Measurements from ENCODE around the gene NPC1L1.

Gene NPC1L1

DNA sequence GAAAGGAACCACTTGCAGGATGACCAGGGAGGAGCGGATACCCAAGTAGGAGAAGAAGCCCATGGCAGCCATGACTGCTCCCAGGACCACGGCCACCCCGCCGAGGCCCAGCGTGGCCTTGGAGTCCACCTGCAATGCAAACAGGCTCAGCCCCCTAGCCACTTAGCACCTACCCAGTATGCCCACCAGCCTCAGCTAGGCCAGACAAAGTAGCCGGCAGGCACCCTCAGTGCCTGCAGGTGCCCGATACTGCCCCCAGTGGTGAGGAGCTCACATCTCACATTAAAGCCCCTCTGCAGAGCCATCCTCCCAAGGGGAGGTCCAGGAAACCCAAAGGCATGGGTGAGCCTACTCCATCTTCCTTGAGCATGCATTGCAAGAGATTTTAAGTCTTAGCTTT, 6.6 kb downstream of the NPC1L1 start:
- Histone ChIP-seq H4K20me1 (ENCODE audit: low read depth, low read length) (no peaks in the 10 kb centered on the region), H3K36me3 (ENCODE audit: low read length) (no peaks in the 10 kb centered on the region), H3K9me2 (replicated peaks; ENCODE audit: insufficient read depth, low read length) (no peaks in the 10 kb centered on the region), H3K4me3 (ENCODE audit: insufficient read depth, low read length, poor library complexity, severe bottlenecking) (no peak overlapping the region), H2AFZ (ENCODE audit: low read depth, low read length, severe bottlenecking) (no peak overlapping the region), H3F3A (ENCODE audit: insufficient read depth) (no peaks in the 10 kb centered on the region), H3K4me2 (ENCODE audit: low read depth, low read length, poor library complexity, severe bottlenecking) (no peak overlapping the region), H3K27ac (ENCODE audit: low read depth, low read length) (no peak overlapping the region), H3K27me3 (ENCODE audit: low read length) (no peaks in the 10 kb centered on the region), H3K9me3 (ENCODE audit: insufficient read depth, low read length) (no peaks in the 10 kb centered on the region), H3K9ac (ENCODE audit: low read length) (no peak overlapping the region), H3K79me2 (ENCODE audit: insufficient read depth, low read length) (no peaks in the 10 kb centered on the region)
- TF ChIP-seq EZH2phosphoT487 (conservative IDR thresholded peaks at IDR 0.05; ENCODE audit: low read length), result no peak
- TF ChIP-seq, protein P1, sequence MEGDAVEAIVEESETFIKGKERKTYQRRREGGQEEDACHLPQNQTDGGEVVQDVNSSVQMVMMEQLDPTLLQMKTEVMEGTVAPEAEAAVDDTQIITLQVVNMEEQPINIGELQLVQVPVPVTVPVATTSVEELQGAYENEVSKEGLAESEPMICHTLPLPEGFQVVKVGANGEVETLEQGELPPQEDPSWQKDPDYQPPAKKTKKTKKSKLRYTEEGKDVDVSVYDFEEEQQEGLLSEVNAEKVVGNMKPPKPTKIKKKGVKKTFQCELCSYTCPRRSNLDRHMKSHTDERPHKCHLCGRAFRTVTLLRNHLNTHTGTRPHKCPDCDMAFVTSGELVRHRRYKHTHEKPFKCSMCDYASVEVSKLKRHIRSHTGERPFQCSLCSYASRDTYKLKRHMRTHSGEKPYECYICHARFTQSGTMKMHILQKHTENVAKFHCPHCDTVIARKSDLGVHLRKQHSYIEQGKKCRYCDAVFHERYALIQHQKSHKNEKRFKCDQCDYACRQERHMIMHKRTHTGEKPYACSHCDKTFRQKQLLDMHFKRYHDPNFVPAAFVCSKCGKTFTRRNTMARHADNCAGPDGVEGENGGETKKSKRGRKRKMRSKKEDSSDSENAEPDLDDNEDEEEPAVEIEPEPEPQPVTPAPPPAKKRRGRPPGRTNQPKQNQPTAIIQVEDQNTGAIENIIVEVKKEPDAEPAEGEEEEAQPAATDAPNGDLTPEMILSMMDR (IDR thresholded peaks at IDR 0.05; ENCODE audit: insufficient read depth, low read length, poor library complexity, severe bottlenecking), result peak; percentile 99

DNA sequence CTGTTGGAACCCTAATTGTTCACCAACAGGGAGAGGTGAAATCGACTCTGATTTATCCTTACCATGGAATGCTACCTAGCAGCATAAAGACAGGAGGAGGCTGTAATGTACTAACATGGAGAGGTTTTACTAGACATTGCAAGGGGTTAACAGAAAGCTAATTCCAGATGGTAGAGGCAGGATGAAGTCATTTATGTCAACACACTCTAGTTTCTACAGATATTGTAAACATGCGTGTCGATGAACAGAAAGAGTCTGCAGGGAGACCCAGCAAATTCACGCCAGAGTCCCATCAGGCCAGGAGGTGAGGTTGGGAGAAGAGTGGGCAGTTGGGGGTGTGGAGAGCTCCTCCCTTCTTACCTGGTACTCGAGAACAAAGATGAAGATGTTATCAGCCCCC, 7.0 kb downstream of the NPC1L1 start:
- Histone ChIP-seq H3K36me3 (ENCODE audit: low read length) (no peaks in the 10 kb centered on the region), H3K9ac (ENCODE audit: low read length) (no peak overlapping the region), H3K9me2 (replicated peaks; ENCODE audit: insufficient read depth, low read length) (no peaks in the 10 kb centered on the region), H3K4me2 (ENCODE audit: low read depth, low read length, poor library complexity, severe bottlenecking) (no peak overlapping the region), H3K27me3 (ENCODE audit: low read length) (no peaks in the 10 kb centered on the region), H2AFZ (ENCODE audit: low read depth, low read length, severe bottlenecking) (no peak overlapping the region), H3K27ac (ENCODE audit: low read depth, low read length) (no peak overlapping the region), H3K4me3 (ENCODE audit: insufficient read depth, low read length, poor library complexity, severe bottlenecking) (no peak overlapping the region), H3K79me2 (ENCODE audit: insufficient read depth, low read length) (no peaks in the 10 kb centered on the region), H3F3A (ENCODE audit: insufficient read depth) (no peaks in the 10 kb centered on the region), H4K20me1 (ENCODE audit: low read depth, low read length) (no peaks in the 10 kb centered on the region), H3K9me3 (ENCODE audit: insufficient read depth, low read length) (no peaks in the 10 kb centered on the region)
- TF ChIP-seq, protein P1 (IDR thresholded peaks at IDR 0.05; ENCODE audit: insufficient read depth, low read length, poor library complexity, severe bottlenecking), result no peak
- no peak for TF ChIP-seq EZH2phosphoT487 (conservative IDR thresholded peaks at IDR 0.05; ENCODE audit: low read length)

DNA sequence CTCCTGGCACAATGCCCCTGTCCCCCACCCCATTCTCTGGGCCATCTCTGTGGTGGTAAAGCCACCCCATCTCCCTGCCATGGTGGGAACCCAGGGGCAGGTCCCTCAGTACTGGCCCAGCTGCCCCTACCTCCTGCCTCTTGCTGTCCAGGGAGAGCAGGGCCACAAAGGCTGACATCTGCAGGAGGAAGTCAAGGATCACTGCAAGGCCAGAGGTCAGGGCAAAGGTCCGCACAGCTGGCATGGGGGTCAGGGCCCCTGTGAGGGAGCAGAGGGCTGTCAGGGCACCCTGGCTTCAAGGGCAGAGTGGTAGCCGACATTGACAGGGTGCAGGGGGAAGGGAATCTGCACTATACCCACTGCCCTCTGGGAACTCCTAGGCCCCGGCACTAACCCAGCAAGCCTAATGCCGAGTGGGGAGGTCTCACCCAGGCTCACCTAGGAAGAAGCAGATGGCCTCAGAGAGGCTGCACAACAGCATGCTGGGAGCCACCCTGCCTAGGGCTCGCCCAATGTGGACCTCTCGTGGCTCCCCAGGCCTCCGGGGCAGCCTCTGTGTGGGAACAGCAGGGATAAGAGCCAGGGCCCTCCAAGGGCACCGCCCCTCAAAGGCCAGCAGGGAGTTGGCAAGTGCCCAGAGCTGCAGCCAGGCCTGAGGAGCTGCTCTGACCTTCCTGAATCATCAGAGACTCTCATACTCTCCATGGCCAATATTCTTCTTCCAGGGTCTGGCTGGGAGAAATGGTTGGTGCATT, 7.7 kb downstream of the NPC1L1 start:
- no peak overlapping the region for H3K27ac ChIP-seq (ENCODE audit: low read depth, low read length)
- H3K79me2 ChIP-seq (ENCODE audit: insufficient read depth, low read length), result no peaks in the 10 kb centered on the region
- H4K20me1 ChIP-seq (ENCODE audit: low read depth, low read length), result no peaks in the 10 kb centered on the region
- no peaks in the 10 kb centered on the region for H3K36me3 ChIP-seq (ENCODE audit: low read length)
- H3K9me2 ChIP-seq (replicated peaks; ENCODE audit: insufficient read depth, low read length), result no peaks in the 10 kb centered on the region
- no peaks in the 10 kb centered on the region for H3K27me3 ChIP-seq (ENCODE audit: low read length)
- H2AFZ ChIP-seq (ENCODE audit: low read depth, low read length, severe bottlenecking), result no peak overlapping the region
- no peaks in the 10 kb centered on the region for H3K9me3 ChIP-seq (ENCODE audit: insufficient read depth, low read length)
- no peak for TF ChIP-seq EZH2phosphoT487 (conservative IDR thresholded peaks at IDR 0.05; ENCODE audit: low read length)
- TF ChIP-seq, protein P1 (IDR thresholded peaks at IDR 0.05; ENCODE audit: insufficient read depth, low read length, poor library complexity, severe bottlenecking), result no peak
- H3K4me3 ChIP-seq (ENCODE audit: insufficient read depth, low read length, poor library complexity, severe bottlenecking), result no peak overlapping the region
- H3K9ac ChIP-seq (ENCODE audit: low read length), result no peak overlapping the region
- H3F3A ChIP-seq (ENCODE audit: insufficient read depth), result no peaks in the 10 kb centered on the region
- no peak overlapping the region for H3K4me2 ChIP-seq (ENCODE audit: low read depth, low read length, poor library complexity, severe bottlenecking)

Measured in SU-DHL-6 (cell line).